HG03457 (cell line): ENCODE results near the gene TTLL4.
"Not testable (repeated sequence)": the region's sequence is repeated elsewhere in the genome, so short reads cannot be mapped to it uniquely, and the experiment has no call there.

ENCODE experiments used
- ATAC-seq: cut with Tn5 transposase; IDR thresholded peaks from one replicate; pipeline ENCODE4 v1.9.1; 2021; ENCODE audit warnings: moderate number of reproducible peaks; ENCODE audit not compliant: unreplicated experiment

TTLL4 gene

GRCh38 chr2:218744615-218745014 is 34.0 kb downstream of the TTLL4 start:
- ATAC-seq: no peak

GRCh38 chr2:218745160-218745558 is 34.5 kb downstream of the TTLL4 start:
- ATAC-seq: no peak

GRCh38 chr2:218745559-218746469 is 35.2 kb downstream of the TTLL4 start:
- no peak for ATAC-seq

GRCh38 chr2:218746470-218746795 is 35.8 kb downstream of the TTLL4 start:
- ATAC-seq: no peak

GRCh38 chr2:218746960-218747359 is 36.3 kb downstream of the TTLL4 start:
- ATAC-seq: no peak

- ATAC-seq: no peak
Measured at GRCh38 chr2:218748741-218749441, 38.3 kb downstream of the TTLL4 start.

GRCh38 chr2:218754201-218754600 is 43.6 kb downstream of the TTLL4 start:
- no peak for ATAC-seq

- ATAC-seq: no peak
Measured at GRCh38 chr2:218754781-218755180, 44.1 kb downstream of the TTLL4 start.

- no peak for ATAC-seq
Measured at GRCh38 chr2:218755198-218755566, 44.5 kb downstream of the TTLL4 start.

- ATAC-seq: no peak
Measured at GRCh38 chr2:218755567-218756404, 45.2 kb downstream of the TTLL4 start.

- no peak for ATAC-seq
Measured at GRCh38 chr2:218756599-218757377, 46.2 kb downstream of the TTLL4 start.

GRCh38 chr2:218761795-218762194 is 51.2 kb downstream of the TTLL4 start:
- ATAC-seq: no peak

- ATAC-seq: not testable (repeated sequence)
Measured at GRCh38 chr2:218772759-218773158, 62.1 kb downstream of the TTLL4 start.

- no peak for ATAC-seq
Measured at GRCh38 chr2:218773881-218774280, 63.2 kb downstream of the TTLL4 start.

GRCh38 chr2:218776488-218776887 is 65.9 kb downstream of the TTLL4 start:
- ATAC-seq: no peak

- no peak for ATAC-seq
Measured at GRCh38 chr2:218777276-218777990, 66.8 kb downstream of the TTLL4 start.

- no peak for ATAC-seq
Measured at GRCh38 chr2:218780046-218780445, 69.4 kb downstream of the TTLL4 start.

GRCh38 chr2:218780851-218781690 is 70.4 kb downstream of the TTLL4 start:
- no peak for ATAC-seq
